NCI-H1417 (cell line): ENCODE data around the gene INSM1.

Experiments used
- DNase-seq, 3 experiments: peaks; one replicate each; lab custom pipeline; 2025; lab: John Stamatoyannopoulos, UW

The INSM1 gene

DNA sequence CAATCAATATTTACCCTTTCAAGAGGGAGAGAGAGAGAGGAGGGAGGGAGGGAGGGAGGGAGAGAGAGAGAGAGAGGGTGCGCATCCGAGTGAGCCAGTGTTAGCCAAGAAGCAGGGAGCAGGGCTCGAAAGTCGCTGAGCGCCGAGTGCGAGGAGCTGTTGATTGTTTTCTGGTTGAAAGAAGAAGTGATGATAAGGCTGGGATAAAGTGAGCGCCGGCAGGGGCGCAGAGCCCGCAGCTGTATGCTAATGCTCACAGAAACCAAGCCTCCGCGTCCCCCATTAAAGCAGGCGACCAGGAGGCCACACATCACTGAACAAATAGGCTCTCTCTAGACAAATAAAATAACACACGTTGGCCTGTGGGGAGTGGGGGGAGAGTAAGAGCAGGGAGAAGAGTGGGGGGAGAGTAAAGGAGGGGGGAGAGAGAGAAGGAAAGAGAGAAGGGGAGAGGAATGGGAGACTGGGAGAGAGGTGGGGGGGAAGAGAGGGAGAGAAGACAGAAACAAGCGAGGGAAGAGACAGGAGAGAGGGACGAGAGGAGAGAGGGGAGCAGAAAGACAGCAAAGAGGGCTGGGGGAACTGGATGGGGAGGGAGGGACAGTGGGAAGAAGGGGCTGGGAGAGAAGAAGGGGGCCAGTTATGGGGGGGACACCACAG, 5.0 kb upstream of the INSM1 start:
- peak; percentile 83 to 99 (median 97) for DNase-seq

DNA sequence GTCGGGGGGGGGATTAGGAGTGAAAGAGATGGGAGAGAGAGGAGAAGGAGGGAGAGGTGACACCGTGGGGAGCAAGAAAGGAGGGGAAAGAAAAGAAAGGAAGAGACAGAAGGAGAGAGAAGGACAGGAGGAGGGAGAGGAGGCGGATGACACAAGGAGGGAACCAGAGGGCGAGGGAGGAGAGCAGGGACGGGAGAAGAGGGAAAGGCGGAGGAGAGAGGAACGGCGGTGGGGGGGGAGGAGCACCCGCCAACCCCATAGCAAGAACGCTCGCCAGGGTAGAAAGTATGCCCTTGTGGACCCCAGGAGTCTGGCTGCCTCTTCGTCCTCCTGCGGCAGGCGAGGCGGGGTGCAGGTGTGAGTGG, 4.5 kb upstream of the INSM1 start:
- DNase-seq, result peak; percentile 34 to 90 (median 86)

DNA sequence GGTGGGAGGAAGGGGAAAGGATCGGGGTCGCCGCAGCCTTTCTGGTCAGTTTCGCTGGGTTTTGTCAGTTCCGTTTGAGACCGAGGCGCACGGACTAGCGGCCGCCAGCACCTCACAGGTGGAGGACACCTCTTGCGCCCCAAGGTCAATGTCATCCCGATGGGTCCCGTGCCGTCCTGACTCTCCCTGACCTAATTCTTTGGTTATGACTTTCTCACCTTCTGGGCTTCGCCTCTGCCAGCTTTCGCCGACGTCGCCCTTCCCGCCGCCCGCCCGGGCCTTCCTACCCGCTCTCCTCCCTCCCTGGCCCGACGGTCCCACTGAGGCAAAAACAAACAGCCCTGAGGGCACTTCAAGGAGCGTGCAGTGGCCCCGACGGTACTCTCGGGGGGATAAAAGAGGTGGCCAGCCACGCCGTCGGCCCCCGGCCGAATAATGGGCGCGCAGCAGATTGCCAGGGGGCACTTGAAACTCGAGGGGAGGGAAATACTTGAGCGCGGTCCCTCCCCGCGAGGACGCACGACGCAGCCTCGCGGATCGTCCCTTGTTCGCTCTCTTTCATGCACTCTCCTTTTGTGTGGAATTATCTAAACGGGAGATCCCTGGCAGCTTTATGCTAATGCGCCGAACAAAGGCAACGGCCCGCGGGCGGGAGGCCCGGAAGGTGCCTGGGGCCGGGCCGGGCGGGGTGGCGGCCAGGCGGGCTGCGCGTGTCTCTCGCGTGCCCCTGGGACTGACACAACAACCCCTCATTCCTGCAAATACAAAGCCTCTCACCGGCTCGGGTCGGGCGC, 3.9 kb upstream of the INSM1 start:
- DNase-seq, result peak; percentile 94 to 98 (median 96)

DNA sequence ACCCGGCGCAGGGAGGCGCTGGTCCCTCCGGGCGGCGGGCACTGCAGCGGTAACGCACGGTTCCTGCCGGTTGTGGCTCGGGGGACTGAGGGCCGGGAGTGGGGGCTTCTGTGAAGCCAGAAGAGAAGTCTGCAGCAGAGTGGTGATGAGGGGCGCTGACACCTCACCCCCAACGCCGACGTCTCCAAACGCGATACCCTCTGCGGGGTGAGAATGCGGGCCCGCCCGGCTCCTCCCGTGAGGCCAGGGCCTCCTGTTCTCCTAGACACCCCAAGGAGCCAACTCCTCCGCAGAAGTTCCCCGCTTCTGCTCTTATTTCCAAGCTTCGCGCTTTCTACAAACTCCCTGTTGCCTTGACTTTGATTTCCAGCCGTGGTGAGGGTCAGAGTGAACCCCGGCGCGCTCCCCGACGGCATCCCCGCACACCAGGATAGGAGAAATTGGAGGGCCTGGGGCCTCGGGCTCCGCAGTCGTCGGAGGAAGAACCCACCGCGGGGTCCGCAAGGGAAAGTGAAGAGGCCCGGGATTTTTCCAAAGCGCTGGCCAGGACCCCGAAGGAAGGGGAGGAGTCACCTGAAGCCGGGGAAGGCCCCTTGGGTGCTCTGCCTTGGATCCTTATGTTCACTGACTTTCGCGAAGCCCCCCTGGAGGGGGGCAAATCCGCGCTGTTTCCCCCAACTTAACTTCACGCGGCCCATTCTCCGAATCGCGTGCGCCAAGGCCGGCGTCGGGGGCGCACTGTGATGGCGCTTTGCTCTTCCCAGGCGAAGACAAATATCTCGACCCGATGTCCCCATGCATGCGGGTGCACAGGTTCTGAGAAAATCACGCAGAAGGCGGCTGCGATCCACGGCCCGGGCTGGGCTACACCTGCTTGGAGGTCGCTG, 3.1 kb upstream of the INSM1 start:
- peak in 2 of 3 experiments; percentile 83 to 89 for DNase-seq

DNA sequence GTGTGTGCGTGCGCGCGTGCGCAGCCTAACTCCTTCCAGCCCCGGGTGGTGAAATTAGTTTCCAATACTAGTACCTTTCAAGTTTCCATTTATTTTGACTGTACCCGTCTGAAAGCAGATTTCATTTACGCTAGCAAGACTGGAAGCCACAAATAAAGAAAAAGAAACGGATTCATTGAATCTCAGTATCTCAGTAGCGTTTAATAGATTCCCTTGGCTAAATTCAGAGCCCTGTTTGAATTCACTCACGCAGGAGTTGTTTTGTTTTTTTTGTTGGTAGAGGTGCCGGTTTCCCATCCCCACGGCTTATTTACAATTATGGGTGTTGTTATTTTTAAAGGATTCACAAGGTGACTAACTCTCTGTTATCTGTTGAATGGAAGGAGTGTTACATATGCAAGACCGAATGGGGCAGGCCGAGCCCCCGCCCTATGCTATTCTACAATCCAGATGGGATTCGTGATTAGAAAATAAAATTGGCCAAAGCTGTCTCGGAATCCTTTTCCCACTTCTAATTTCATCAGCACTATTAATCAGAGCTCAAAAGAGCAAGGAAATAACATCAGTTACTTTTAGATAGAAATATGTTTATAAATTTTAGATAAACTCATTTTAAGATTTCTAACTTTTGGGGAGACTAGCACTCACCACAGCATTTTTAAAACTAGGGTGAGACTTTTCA, 2.3 kb upstream of the INSM1 start:
- peak in 1 of 3 experiments; percentile 21 for DNase-seq

DNA sequence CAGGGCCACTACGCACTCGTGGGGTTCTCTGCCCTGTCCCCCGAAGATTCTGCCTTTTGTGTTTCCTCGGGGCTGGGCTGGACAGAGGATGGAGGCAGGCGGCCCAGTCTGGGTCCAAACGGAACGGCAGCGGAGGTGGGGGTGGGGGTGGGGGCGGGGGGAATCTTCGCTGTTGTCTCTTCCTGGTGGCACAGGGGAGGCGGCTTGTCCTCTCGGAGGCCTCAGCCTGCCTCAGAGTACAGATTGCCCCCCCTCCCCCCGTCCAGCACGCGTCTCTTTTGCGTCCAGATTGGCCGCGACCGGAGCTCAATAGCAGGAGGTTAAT, 1.4 kb upstream of the INSM1 start:
- DNase-seq, result peak in 1 of 3 experiments; percentile 63

DNA sequence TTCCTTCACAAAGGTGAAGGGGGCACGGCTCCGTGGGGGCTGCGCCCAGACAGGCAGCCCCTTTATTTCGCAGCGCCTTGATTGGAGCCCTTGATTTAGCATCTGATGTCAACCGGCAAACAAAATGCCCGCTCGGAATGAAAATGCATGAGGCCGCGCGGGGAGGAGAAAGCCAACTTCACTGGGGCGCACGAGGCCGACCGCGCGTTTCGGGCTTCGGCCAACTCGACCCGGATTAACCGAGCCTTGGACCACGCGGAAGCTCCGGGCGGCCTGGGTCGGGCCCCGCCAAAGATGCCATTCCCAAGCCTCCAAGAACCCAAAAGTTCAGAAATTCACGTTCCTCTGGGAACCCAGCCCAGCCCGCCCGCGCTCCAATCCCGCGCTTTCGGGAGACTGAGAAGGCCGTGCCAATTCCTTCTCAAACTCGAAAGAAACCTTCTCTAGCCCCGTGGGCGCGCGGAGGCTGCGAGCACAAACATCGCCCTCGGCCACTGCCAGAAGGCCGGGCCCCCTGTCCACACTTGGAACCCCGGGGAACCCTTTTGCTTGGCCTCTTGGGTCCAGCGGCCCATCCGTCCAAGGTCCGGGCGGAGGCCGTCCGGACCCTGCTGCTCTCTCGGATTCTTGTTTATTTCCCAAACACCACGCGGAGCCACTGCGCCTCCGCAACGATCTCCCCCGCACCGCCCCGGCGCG, 879 bp upstream of the INSM1 start:
- DNase-seq, result peak; percentile 63 to 97 (median 92)

DNA sequence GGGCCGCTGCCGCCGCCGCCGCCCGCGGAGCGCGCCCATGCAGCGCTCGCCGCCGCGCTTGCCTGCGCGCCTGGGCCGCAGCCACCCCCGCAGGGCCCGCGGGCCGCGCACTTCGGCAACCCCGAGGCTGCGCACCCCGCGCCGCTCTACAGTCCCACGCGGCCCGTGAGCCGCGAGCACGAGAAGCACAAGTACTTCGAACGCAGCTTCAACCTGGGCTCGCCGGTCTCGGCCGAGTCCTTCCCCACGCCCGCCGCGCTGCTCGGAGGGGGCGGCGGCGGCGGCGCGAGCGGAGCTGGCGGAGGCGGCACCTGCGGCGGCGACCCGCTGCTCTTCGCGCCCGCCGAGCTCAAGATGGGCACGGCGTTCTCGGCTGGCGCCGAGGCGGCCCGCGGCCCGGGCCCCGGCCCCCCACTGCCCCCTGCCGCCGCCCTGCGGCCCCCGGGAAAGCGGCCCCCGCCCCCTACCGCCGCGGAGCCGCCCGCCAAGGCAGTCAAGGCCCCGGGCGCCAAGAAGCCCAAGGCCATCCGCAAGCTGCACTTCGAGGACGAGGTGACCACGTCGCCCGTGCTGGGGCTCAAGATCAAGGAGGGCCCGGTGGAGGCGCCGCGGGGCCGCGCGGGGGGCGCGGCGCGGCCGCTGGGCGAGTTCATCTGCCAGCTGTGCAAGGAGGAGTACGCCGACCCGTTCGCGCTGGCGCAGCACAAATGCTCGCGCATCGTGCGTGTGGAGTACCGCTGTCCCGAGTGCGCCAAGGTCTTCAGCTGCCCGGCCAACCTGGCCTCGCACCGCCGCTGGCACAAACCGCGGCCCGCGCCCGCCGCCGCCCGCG, 730 bp downstream of the INSM1 start:
- peak; percentile 37 to 84 (median 75) for DNase-seq

DNA sequence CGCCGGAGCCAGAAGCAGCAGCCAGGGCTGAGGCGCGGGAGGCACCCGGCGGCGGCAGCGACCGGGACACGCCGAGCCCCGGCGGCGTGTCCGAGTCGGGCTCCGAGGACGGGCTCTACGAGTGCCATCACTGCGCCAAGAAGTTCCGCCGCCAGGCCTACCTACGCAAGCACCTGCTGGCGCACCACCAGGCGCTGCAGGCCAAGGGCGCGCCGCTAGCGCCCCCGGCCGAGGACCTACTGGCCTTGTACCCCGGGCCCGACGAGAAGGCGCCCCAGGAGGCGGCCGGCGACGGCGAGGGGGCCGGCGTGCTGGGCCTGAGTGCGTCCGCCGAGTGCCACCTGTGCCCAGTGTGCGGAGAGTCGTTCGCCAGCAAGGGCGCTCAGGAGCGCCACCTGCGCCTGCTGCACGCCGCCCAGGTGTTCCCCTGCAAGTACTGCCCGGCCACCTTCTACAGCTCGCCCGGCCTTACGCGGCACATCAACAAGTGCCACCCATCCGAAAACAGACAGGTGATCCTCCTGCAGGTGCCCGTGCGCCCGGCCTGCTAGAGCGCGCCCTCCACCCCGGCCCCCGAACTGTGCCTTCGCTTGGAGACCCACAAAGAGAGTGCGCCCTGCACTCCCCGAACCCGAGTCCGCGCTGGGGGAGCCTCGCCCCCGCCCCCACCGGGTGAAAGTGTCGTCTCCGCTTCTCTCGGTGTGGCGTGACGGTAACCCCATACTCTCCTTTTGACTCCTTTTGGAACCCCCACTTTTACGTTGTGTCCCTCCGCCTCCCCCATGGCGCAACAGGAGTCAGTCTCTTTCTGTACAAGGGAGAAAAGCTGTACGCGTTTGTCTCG, 1.6 kb downstream of the INSM1 start:
- peak in 2 of 3 experiments; percentile 81 to 85 for DNase-seq

DNA sequence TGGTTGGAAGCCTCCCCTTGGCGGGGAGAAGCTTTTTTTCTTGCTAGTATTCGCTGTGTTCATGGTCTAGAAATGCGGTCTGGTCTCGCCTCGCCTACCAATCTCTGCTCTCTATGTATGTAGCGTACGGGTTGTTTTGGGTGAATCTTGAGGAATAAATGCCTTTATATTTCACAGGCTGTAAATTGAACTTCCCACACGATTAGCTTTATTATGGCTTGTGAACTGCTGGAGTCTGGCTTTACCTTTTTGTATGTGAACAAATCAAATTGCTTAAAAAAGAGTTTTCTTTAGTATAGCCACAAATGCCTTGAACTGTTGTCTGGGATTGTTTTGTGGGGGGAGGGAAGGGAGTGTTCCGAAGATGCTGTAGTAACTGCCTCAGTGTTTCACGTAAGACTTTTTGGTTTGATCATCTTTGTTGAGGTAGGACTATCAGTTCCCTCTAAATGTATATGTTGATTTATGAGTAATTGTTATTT, 2.2 kb downstream of the INSM1 start:
- peak; percentile 36 to 80 (median 38) for DNase-seq

DNA sequence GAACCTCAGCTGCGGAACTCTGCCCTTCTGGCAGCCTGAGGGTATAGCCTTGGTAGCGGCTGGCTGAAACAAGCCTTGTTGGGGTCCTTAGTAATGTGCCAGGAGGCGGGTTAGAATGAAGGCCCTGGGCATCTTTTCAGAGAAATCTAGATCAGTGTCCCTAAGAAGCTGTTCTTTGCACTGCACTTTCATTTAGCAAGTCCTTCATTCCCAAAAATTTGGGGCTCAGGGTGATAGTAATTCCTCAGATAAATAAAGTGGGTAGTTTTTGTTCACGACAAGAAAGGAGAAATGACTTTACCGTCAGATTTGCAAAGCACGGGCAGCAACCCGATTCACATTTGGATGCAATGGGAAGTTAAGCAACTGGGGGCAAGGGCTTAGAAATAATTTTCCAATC, 3.2 kb downstream of the INSM1 start:
- DNase-seq, result peak in 2 of 3 experiments; percentile 47 to 80

DNA sequence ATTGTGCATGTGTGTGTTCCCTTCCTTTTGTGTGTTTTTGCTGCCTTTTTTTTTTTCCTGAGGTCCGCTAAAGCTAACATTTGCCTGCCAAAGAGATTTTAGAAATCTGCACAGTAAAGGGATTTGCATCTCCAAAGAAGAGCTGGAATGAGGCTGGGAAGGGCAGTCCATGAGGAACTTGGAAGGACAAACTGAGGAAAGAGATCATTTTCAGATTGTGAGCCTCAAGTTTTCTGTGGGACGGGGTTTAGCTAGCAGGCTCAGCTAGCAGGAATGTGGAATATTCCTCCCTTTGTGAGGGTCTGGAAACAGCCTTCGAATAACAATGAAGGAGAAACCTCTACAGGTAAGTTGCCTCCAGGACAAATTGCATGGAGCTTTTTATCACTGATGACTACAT, 3.8 kb downstream of the INSM1 start:
- DNase-seq, result peak in 1 of 3 experiments; percentile 47

DNA sequence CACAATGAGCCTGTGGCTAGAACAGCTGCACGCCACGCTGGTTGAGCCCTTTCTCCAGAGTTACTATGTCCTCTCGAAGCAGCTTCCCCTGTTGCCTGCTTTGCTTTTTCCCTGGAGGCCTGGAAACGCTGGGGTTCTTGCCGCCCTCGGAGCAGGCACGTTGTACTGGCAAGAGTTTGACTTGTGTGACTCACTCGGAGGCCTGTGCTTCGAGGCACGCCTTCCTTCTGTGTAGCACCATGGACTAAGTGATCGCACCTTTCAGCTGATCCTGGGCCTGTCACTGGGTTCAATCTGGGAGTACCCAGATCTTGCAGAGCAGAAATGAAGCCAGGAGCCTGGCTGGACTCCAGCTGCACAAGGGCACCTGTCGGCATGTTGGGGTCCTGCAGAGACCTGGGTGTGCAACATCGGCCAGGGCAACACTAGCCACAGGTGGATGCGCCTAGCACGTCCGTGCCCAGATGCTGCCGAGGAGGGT, 5.2 kb downstream of the INSM1 start:
- peak; percentile 51 to 75 (median 63) for DNase-seq

DNA sequence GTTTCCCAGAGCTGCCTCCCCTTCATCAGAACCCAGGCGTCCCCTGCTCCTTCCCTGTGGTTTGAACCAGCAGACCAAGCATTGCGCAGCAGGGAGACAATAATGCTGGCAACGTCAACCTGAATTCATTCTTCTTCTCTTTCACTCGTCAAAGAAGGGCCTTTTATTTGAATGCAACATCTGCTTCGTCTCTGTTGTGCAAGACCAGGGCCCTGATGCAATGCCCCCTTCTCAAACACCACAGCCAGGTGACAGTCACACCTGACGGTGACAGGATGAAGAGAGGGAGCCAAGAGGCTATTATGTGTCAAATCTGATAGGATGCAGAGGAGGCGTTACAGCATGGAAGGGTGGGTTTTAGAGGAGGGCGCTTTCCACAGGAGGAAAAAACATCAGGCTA, 8.0 kb downstream of the INSM1 start:
- peak; percentile 69 to 95 (median 76) for DNase-seq

DNA sequence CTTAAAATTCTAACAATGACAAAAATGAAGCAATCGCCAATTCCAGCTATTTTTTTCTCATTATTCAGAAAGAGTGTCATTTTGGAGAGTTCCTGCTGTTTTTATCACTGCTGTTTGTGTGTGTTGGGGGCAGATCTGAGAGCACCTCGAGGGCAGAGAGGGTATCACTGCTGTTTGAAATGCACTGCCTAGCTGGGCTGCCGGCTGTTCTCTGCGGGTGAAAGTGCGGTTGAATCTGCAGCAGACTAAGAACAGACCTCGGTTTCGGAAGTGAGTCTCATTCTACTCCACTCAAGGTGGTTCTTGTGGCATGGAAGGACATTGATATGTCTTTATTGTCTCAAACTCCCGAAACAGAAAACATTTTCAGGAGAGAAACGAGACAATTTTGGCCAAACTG, 18.3 kb downstream of the INSM1 start:
- DNase-seq, result no peak

DNA sequence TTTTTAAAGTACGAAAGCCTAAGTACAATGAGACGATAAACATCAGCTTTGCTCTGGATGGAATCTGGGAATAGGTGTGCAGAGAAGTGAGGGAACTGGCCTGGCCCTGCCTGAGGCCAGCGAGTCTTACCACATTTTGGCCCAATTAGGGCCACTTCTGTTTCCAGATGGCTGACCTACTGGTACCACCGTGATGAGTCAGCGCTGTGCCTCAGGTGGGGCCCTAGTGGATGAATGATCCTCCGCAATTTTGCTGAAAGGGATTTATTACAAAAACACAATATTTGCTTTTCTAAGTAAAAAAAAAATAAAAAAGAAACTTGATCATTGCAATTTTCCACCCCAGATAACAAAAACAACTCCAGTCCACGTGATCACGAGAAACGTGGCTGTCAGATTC, 22.5 kb downstream of the INSM1 start:
- no peak for DNase-seq

DNA sequence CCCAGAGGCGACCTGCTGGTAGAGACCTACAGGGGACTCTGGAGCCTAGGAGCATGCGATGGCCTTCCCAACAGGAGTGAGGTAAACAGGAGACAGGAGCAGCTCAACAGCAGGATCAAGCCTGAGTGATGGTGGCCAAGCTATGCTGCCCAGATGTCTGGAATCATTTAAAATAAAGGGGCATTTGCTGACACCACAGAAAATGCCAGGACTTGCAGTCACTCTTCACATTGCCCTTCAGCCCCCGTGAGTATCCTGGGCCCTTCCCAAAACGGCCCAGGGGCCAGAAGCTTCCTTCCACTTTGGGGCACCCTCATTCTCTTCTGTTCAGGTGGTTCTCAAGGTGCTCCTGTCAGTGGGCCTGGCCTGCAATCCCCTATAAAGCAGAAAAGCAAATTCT, 23.2 kb downstream of the INSM1 start:
- DNase-seq, result no peak

DNA sequence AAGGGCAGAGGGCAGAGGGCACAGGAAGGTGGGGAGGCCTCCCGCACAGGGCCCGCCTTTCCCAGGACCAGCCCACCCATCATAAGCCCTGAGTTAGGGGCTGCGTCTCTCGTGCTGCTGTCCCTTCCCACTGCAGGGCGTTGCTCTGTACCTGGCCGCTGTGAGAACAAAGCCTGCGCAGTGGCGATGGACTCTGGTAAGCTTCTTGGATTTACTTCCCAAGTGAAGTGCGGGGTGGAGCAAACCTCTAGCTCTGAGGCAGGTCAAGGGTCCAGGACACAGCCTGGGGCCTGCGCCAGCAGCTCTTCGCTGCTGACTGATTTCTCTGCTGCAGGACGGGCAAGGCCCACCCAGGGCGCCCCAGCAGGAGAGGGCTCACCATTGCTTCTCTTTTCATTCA, 23.9 kb downstream of the INSM1 start:
- no peak for DNase-seq
